ENCODE data around the gene TADA1. TPM values are rescaled to one million over a fixed set of nuclear protein-coding genes. Genes with fewer than 3 reads are reported as not detected.

Gene TADA1
- total RNA-seq, 2 donors from 2014 or later = 17.3 to 17.9 TPM

DNA sequence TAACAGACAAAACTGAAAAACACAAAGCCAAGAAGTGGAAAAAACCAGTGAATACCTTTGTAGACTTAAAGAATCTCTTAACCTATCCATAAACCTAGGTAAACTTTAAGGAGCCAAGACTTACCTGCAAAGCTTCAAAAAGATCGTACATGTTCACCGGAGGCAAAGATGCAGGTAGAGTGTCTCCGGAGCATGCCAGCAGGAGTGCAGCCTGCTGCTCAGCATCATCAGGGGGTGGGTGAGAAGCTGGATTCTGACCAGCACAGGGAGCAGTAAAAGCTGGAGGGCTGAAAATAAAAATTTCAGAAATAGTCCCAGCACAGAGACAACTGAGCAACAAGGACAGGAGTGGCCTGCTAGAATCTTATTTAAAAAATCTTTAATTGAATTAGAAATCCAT, 18.1 kb downstream of the TADA1 start:
- H3K9me3 Mint-ChIP-seq = no peaks in the 10 kb centered on the region
- H3K27ac Mint-ChIP-seq = peak overlapping the region; percentile 62
- H3K4me1 Mint-ChIP-seq (ENCODE audit: low read depth) = peaks cover 10% of the 10 kb centered on the region
- peaks cover 7 to 32% of the 10 kb centered on the region in 2 donors for H3K36me3 Mint-ChIP-seq (ENCODE audit: insufficient read depth in 2 of 2)
- no peaks in the 10 kb centered on the region for H3K27me3 Mint-ChIP-seq (ENCODE audit: low read depth)
- DNase-seq (no peak), ATAC-seq (replicated peaks in 1 of 2) (no peak)
- no peak overlapping the region for H3K4me3 Mint-ChIP-seq

DNA sequence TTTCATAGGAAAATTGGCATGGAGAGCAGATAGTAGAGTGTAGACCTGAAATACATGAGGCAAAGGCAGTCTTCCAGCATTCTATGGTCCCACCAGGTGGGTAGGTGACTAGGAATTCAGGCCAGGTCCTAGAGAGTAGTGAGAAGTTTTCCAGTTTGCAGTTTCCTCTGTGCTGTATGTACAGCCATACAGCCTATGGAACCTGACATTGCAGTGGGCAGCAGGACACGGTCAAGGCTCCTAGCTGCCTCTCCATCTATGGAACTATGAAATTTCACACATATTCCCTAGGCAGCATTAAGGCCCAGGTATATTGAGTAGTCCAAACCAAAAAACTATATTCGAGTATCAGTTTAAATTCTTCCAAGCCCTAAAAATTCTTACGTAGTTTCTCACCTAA, 20.5 kb downstream of the TADA1 start:
- H3K27ac Mint-ChIP-seq = peak overlapping the region; percentile 19
- H3K9me3 Mint-ChIP-seq = no peaks in the 10 kb centered on the region
- no peak for DNase-seq
- H3K4me1 Mint-ChIP-seq (ENCODE audit: low read depth) = peaks cover 31% of the 10 kb centered on the region
- H3K4me3 Mint-ChIP-seq = no peak overlapping the region
- peaks cover 10 to 47% of the 10 kb centered on the region in 2 donors for H3K36me3 Mint-ChIP-seq (ENCODE audit: insufficient read depth in 2 of 2)
- no peaks in the 10 kb centered on the region for H3K27me3 Mint-ChIP-seq (ENCODE audit: low read depth)
- ATAC-seq (replicated peaks in 1 of 2) = no peak

- peaks cover 13 to 48% of the 10 kb centered on the region in 2 donors for H3K36me3 Mint-ChIP-seq (ENCODE audit: insufficient read depth in 2 of 2)
- H3K27me3 Mint-ChIP-seq (ENCODE audit: low read depth) = no peaks in the 10 kb centered on the region
- ATAC-seq (replicated peaks in 1 of 2) = no peak
- peak overlapping the region; percentile 86 for H3K27ac Mint-ChIP-seq
- no peak for DNase-seq
- H3K4me3 Mint-ChIP-seq = peak overlapping the region in 1 of 2 donors; percentile 47
- H3K9me3 Mint-ChIP-seq = no peaks in the 10 kb centered on the region
- H3K4me1 Mint-ChIP-seq (ENCODE audit: low read depth) = peaks cover 43% of the 10 kb centered on the region
Measured at GRCh38 chr1:166852918-166853317, 23.1 kb downstream of the TADA1 start.

DNA sequence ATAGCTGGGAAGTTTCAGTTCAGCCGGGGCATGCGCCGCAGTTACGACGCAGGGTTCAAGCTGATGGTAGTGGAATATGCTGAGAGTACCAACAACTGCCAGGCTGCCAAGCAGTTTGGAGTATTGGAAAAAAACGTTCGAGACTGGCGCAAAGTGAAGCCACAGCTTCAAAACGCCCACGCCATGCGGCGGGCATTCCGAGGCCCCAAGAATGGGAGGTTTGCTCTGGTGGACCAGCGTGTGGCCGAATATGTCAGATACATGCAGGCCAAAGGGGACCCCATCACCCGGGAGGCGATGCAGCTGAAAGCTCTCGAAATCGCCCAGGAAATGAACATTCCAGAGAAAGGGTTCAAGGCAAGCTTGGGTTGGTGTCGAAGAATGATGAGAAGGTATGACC, 26.9 kb downstream of the TADA1 start:
- no peaks in the 10 kb centered on the region for H3K27me3 Mint-ChIP-seq (ENCODE audit: low read depth)
- no peaks in the 10 kb centered on the region for H3K9me3 Mint-ChIP-seq
- H3K4me1 Mint-ChIP-seq (ENCODE audit: low read depth) = peaks cover 79% of the 10 kb centered on the region
- H3K4me3 Mint-ChIP-seq = no peak overlapping the region
- peaks cover 13 to 43% of the 10 kb centered on the region in 2 donors for H3K36me3 Mint-ChIP-seq (ENCODE audit: insufficient read depth in 2 of 2)
- H3K27ac Mint-ChIP-seq = no peak overlapping the region
- no peak for DNase-seq
- ATAC-seq (replicated peaks in 1 of 2) = no peak

- DNase-seq (no peak), ATAC-seq (replicated peaks in 1 of 2) (peak; percentile 69 to 72)
- H3K4me1 Mint-ChIP-seq (ENCODE audit: low read depth) = peaks cover 77% of the 10 kb centered on the region
- H3K27me3 Mint-ChIP-seq (ENCODE audit: low read depth) = no peaks in the 10 kb centered on the region
- peak overlapping the region in 1 of 2 donors; percentile 36 for H3K4me3 Mint-ChIP-seq
- peaks cover 18 to 44% of the 10 kb centered on the region in 2 donors for H3K36me3 Mint-ChIP-seq (ENCODE audit: insufficient read depth in 2 of 2)
- H3K27ac Mint-ChIP-seq = peak overlapping the region; percentile 16
- H3K9me3 Mint-ChIP-seq = no peaks in the 10 kb centered on the region
Measured at GRCh38 chr1:166848193-166848592, 27.9 kb downstream of the TADA1 start.

DNA sequence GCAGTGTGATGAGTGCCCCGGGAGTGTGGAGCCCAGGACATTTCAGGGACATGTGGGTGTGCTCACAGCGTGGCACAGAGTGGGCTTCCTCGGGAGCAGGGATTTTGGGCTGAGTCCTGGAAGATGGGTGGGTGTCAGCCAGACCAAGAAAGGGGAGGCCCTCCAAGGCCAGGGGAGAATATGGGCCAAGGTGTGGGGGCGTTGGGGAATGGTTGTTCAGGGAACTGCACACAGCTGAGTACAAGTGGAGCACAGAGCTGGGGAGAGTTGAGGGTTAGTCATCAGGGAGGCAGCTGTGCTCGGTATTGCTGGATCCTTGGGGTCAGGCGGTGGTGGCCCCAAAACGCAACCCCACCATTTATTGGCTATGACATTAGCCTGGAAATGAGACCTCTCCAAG, 31.3 kb downstream of the TADA1 start:
- Mint-ChIP-seq H3K4me1 (ENCODE audit: low read depth) (peaks cover 68% of the 10 kb centered on the region), H3K27ac (peak overlapping the region; percentile 74), H3K9me3 (no peaks in the 10 kb centered on the region), H3K27me3 (ENCODE audit: low read depth) (no peaks in the 10 kb centered on the region), H3K4me3 (no peak overlapping the region), H3K36me3 (ENCODE audit: insufficient read depth in 2 of 2) (peaks cover 20 to 35% of the 10 kb centered on the region in 2 donors)
- DNase-seq = no peak
- no peak for ATAC-seq (replicated peaks in 1 of 2)

DNA sequence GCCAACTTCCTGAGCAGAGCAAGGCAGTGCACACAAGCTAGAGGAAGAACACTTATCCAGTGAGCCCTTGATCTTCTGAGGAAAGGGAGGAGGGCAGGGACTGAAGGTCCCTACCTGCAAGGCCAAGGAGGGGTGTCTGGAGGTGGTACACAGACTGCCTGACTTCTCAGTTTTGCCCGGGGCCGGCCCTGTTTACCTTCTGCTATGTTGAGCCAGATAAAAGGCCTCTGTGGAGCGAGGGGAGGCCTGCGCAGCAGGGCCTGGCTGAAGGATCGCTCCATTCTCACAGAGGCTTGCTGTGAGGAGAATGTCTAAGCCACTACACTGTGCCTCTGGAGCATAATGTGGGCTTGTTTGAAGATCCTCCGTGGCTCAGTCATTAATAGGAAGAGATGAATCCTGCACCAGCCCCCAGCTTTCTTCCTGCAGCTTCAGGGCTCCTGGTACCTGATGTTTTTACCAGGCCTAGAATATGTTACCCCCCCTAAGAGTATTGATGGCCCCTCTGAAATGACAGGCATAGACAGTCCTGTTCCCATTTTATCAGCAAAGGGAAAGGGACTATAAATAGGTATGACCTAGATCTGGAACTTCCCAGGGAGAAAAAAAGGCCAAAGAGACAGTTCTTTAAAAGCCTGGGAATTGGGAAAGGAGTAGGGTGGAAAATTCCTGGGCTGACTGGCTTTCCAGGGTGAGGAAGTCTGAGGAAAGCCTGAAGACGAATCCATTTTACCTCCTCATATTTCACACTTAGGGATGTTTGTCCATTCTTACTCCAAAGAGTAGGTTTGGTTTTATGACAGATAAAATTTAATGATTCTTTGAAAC, 32.1 kb downstream of the TADA1 start:
- no peak for DNase-seq
- Mint-ChIP-seq H3K27ac (peak overlapping the region; percentile 74), H3K27me3 (ENCODE audit: low read depth) (no peaks in the 10 kb centered on the region), H3K9me3 (no peaks in the 10 kb centered on the region), H3K4me1 (ENCODE audit: low read depth) (peaks cover 69% of the 10 kb centered on the region), H3K4me3 (no peak overlapping the region), H3K36me3 (ENCODE audit: insufficient read depth in 2 of 2) (peaks cover 20 to 33% of the 10 kb centered on the region in 2 donors)
- no peak for ATAC-seq (replicated peaks in 1 of 2)

DNA sequence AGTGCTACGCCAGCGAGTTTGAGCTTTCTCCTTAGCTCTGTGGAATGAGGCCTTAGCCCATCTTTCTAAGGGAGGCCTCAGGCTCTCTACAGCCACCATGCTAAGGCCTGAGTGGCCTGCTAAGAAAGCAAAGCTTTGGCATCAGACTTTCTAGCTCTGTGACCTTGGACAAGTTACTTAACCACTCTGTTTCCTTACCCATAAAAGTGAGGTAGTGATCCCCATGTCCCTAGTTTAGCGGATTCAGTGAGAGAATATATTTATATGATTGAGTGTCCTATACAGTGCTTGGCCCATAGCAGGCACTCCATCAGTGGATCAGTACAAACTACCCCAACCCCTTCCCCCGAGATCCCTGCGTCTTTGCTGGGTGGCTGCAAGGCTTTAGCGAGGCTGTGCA, 32.7 kb downstream of the TADA1 start:
- Mint-ChIP-seq H3K36me3 (ENCODE audit: insufficient read depth in 2 of 2) (peaks cover 18 to 30% of the 10 kb centered on the region in 2 donors), H3K27me3 (ENCODE audit: low read depth) (no peaks in the 10 kb centered on the region), H3K9me3 (no peaks in the 10 kb centered on the region), H3K4me3 (no peak overlapping the region), H3K4me1 (ENCODE audit: low read depth) (peaks cover 76% of the 10 kb centered on the region), H3K27ac (peak overlapping the region; percentile 52)
- no peak for ATAC-seq (replicated peaks in 1 of 2)
- DNase-seq = no peak

DNA sequence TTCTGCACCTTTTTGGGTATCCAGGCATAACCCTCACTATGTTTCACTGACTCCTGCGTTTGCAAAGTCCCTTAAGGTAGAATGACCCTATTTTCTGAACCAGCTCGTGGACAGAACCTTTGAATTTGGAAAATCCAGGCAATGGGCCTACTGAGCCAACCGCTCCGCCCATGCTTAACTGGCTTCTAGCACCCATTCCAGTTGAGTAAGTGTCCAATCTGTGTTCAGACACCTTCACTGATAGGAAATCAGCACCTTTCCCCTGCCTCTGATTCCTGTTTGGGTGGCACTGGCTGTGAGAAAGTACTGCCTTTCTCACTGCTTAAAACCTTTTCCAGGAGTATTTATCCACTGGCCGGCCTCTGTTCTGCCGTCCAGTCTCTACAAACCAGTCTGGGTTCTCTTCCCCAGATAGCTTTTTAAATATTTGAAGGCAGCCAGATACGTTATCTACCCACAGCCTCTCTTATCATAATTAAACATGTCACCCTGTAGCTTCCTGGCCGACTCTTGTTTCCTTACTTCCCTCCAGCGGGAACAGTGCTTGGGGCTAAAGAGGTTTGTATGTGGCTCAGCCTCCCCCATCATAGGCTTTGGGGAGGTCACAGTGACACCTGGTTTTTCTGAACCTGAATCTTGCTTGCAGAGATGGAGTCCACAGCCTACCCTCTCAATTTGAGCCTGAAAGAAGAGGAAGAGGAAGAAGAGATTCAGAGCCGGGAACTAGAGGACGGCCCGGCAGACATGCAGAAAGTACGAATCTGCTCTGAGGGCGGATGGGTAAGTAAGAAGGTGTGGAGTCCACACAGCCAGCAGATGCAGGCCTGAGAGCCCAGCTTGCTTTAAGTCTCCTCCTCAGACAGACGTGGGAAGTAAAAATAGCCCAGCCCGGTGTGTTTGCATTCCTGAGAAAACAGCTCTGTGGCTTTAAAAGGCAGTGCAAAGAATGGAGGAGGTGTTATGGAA, 35.5 kb downstream of the TADA1 start:
- H3K4me1 Mint-ChIP-seq (ENCODE audit: low read depth) = peaks cover 62% of the 10 kb centered on the region
- H3K27ac Mint-ChIP-seq = peak overlapping the region; percentile 81
- peaks cover 14 to 24% of the 10 kb centered on the region in 2 donors for H3K36me3 Mint-ChIP-seq (ENCODE audit: insufficient read depth in 2 of 2)
- no peak for DNase-seq
- ATAC-seq (replicated peaks in 1 of 2) = no peak
- no peaks in the 10 kb centered on the region for H3K27me3 Mint-ChIP-seq (ENCODE audit: low read depth)
- no peaks in the 10 kb centered on the region for H3K9me3 Mint-ChIP-seq
- H3K4me3 Mint-ChIP-seq = peak overlapping the region; percentile 83 to 91

GRCh38 chr1:166839600-166840308, 36.3 kb downstream of the TADA1 start:
- peak overlapping the region; percentile 83 to 91 for H3K4me3 Mint-ChIP-seq
- peak overlapping the region; percentile 81 for H3K27ac Mint-ChIP-seq
- H3K36me3 Mint-ChIP-seq (ENCODE audit: insufficient read depth in 2 of 2) = peaks cover 14 to 22% of the 10 kb centered on the region in 2 donors
- DNase-seq = peak; percentile 61 to 65
- peaks cover 55% of the 10 kb centered on the region for H3K4me1 Mint-ChIP-seq (ENCODE audit: low read depth)
- no peaks in the 10 kb centered on the region for H3K9me3 Mint-ChIP-seq
- H3K27me3 Mint-ChIP-seq (ENCODE audit: low read depth) = no peaks in the 10 kb centered on the region
- ATAC-seq (replicated peaks in 1 of 2) = peak; percentile 42 to 50

- H3K27me3 Mint-ChIP-seq (ENCODE audit: low read depth) = no peaks in the 10 kb centered on the region
- peaks cover 14 to 17% of the 10 kb centered on the region in 2 donors for H3K36me3 Mint-ChIP-seq (ENCODE audit: insufficient read depth in 2 of 2)
- ATAC-seq (replicated peaks in 1 of 2) (peak; percentile 97), DNase-seq (peak; percentile 91)
- H3K4me3 Mint-ChIP-seq = peak within 1 kb of the TSS; percentile 94 to 96
- peaks cover 47% of the 10 kb centered on the region for H3K4me1 Mint-ChIP-seq (ENCODE audit: low read depth)
- H3K27ac Mint-ChIP-seq = peak within 1 kb of the TSS; percentile 92
- no peaks in the 10 kb centered on the region for H3K9me3 Mint-ChIP-seq
Measured at GRCh38 chr1:166838766-166839599, 37.1 kb downstream of the TADA1 start, which contains the start of gene POGK. Gene POGK, plus strand, starts transcription at chr1:166839475. Its CDS starts 1,482 bp downstream, at chr1:166840957.

- DNase-seq (no peak), ATAC-seq (replicated peaks in 1 of 2) (no peak)
- H3K4me1 Mint-ChIP-seq (ENCODE audit: low read depth) = peaks cover 40% of the 10 kb centered on the region
- H3K27ac Mint-ChIP-seq = no peak overlapping the region
- no peak overlapping the region for H3K4me3 Mint-ChIP-seq
- H3K9me3 Mint-ChIP-seq = peaks cover 1 to 2% of the 10 kb centered on the region in 2 donors
- H3K27me3 Mint-ChIP-seq (ENCODE audit: low read depth) = peaks cover 8% of the 10 kb centered on the region
- peaks cover 4 to 6% of the 10 kb centered on the region in 2 donors for H3K36me3 Mint-ChIP-seq (ENCODE audit: insufficient read depth in 2 of 2)
Measured at GRCh38 chr1:166836733-166837132, 39.3 kb downstream of the TADA1 start.
